GM12891 (cell line): ENCODE results near the gene NEU1.

Experiments used
- DNase-seq: peaks from one replicate; pipeline ENCODE4 v3.0.0; 2011; ENCODE audit warnings: low spot score; ENCODE audit not compliant: insufficient read length
- FAIRE-seq: peaks from 2 replicates; lab custom pipeline; 2011; peaks lifted over from hg19 to GRCh38; lab: Jason Lieb, UNC
- PAX5 ChIP-seq: IDR thresholded peaks from 2 replicates; pipeline ENCODE4 v1.6.1; 2011; ENCODE audit warnings: low read length, moderate library complexity, mild to moderate bottlenecking; ENCODE audit not compliant: insufficient read depth, severe bottlenecking
- POLR2A ChIP-seq: IDR thresholded peaks from 2 replicates; pipeline ENCODE4 v1.6.1; 2011; ENCODE audit warnings: low read depth, low read length, control low read depth
- POLR2AphosphoS5 ChIP-seq: IDR thresholded peaks from 2 replicates; pipeline ENCODE4 v1.6.1; 2011; ENCODE audit warnings: low read depth, low read length, control low read depth
- POU2F2 ChIP-seq: IDR thresholded peaks from 2 replicates; pipeline ENCODE4 v1.6.1; 2011; ENCODE audit warnings: low read depth, mild to moderate bottlenecking, control low read depth, low read length, moderate library complexity
- SPI1 ChIP-seq: IDR thresholded peaks from 2 replicates; pipeline ENCODE4 v1.6.1; 2011; ENCODE audit warnings: low read depth, low read length, control low read depth
- TAF1 ChIP-seq: IDR thresholded peaks from 2 replicates; pipeline ENCODE4 v1.6.1; 2011; ENCODE audit warnings: low read depth, low read length, control low read depth

Gene NEU1

GRCh38 chr6:31881136-31881859, 18.7 kb upstream of the NEU1 start:
- FAIRE-seq (no peak), DNase-seq (no peak)
- TF ChIP-seq TAF1 = no peak
- no peak for TF ChIP-seq POU2F2
- TF ChIP-seq POLR2AphosphoS5 = no peak
- no peak for TF ChIP-seq POLR2A
- TF ChIP-seq PAX5 = no peak
- TF ChIP-seq SPI1 = no peak

GRCh38 chr6:31880616-31881015, 18.0 kb upstream of the NEU1 start:
- TF ChIP-seq POLR2A = no peak
- DNase-seq = no peak
- FAIRE-seq = no peak

- FAIRE-seq = no peak
- DNase-seq = no peak
- no peak for TF ChIP-seq PAX5
- TF ChIP-seq POLR2AphosphoS5 = no peak
- TF ChIP-seq SPI1 = no peak
- no peak for TF ChIP-seq POLR2A
These were observed 17.3 kb upstream of the NEU1 start for GRCh38 chr6:31879901-31880300.

GRCh38 chr6:31879143-31879542, 16.5 kb upstream of the NEU1 start:
- no peak for FAIRE-seq
- DNase-seq = no peak
- TF ChIP-seq POU2F2 (no peak), POLR2A (no peak), SPI1 (no peak), POLR2AphosphoS5 (no peak), TAF1 (no peak), PAX5 (no peak)

GRCh38 chr6:31878726-31879125, 16.1 kb upstream of the NEU1 start, which contains the start of gene SLC44A4:
Gene SLC44A4 (minus strand): TSS chr6:31878997. CDS start chr6:31878980, 17 bp downstream.
- TF ChIP-seq PAX5 (no peak), SPI1 (no peak), POLR2AphosphoS5 (no peak), POLR2A (no peak), POU2F2 (no peak), TAF1 (no peak)
- DNase-seq (no peak), FAIRE-seq (no peak)

GRCh38 chr6:31878222-31878621, 15.6 kb upstream of the NEU1 start:
- no peak for TF ChIP-seq POLR2A
- no peak for TF ChIP-seq PAX5
- no peak for TF ChIP-seq POU2F2
- no peak for TF ChIP-seq SPI1
- no peak for TF ChIP-seq POLR2AphosphoS5
- TF ChIP-seq TAF1 = no peak
- DNase-seq (no peak), FAIRE-seq (no peak)

GRCh38 chr6:31877651-31878161, 15.1 kb upstream of the NEU1 start:
- DNase-seq = no peak
- FAIRE-seq = no peak
- TF ChIP-seq POLR2A (no peak), PAX5 (no peak), TAF1 (no peak), POLR2AphosphoS5 (no peak), POU2F2 (no peak), SPI1 (no peak)

- FAIRE-seq (no peak), DNase-seq (no peak)
- no peak for TF ChIP-seq POLR2AphosphoS5
These were observed 14.6 kb upstream of the NEU1 start for GRCh38 chr6:31877125-31877650.

- FAIRE-seq = no peak
These were observed 13.7 kb upstream of the NEU1 start for GRCh38 chr6:31876357-31876756.

GRCh38 chr6:31875877-31876276, 13.3 kb upstream of the NEU1 start:
- FAIRE-seq (no peak), DNase-seq (no peak)
- TF ChIP-seq PAX5 (no peak), POU2F2 (no peak), SPI1 (no peak), POLR2AphosphoS5 (no peak), POLR2A (no peak), TAF1 (no peak)

More at GRCh38 chr6:31876357-31876756, 13.7 kb upstream of the NEU1 start:
- no peak for TF ChIP-seq TAF1
- no peak for TF ChIP-seq POU2F2
- no peak for TF ChIP-seq PAX5
- no peak for TF ChIP-seq POLR2AphosphoS5
- no peak for DNase-seq
